ENCODE measurements around the gene ACHE. TPM values are rescaled to one million over a fixed set of nuclear protein-coding genes. Genes with fewer than 3 reads are reported as not detected.

Gene ACHE
- total RNA-seq, 4 donors from 2014 or later, result 6.7 to 55.9 (median 14.5) TPM

GRCh38 chr7:100864263-100864845 is 31.3 kb downstream of the ACHE start:
- intact Hi-C loops (cut with DNase I; ENCODE audit: low total_unique reads), result no loop called here
- H3K36me3 ChIP-seq, result no peaks in the 10 kb centered on the region
- no peak for DNase-seq

DNA sequence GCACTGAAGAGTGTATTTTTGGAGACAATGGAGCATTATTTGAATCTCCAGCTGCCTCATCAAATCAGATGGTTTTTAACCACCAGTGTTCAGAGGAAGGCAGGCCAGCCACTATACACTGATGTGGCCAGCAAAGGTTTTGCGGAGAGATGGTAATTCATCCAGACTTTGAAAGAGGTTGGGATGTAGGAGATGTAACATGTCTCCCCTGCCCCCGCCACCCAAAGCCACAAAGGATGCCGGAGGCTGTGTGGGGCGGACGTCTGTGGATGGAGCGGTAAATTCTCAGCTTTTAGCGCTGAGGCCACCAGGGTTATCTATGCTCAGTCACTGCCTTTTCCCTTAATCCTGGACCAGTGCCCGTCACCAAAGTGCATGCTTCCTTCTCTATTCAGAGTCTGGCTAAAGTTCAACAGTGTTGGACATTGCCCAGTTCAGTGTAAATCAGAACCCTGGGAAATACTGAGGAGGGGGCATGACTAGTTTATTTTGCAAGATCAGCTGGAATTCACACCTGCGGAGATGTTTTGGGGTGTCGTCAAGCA is 32.2 kb downstream of the ACHE start:
- DNase-seq, result no peak
- intact Hi-C loops (cut with DNase I; ENCODE audit: low total_unique reads), result no loop called here
- H3K27ac ChIP-seq, result no peak overlapping the region

More at GRCh38 chr7:100864263-100864845, 31.3 kb downstream of the ACHE start:
- H3K27me3 ChIP-seq, result no peaks in the 10 kb centered on the region
- H3K9me3 ChIP-seq, result no peaks in the 10 kb centered on the region
- TF ChIP-seq, protein P1, sequence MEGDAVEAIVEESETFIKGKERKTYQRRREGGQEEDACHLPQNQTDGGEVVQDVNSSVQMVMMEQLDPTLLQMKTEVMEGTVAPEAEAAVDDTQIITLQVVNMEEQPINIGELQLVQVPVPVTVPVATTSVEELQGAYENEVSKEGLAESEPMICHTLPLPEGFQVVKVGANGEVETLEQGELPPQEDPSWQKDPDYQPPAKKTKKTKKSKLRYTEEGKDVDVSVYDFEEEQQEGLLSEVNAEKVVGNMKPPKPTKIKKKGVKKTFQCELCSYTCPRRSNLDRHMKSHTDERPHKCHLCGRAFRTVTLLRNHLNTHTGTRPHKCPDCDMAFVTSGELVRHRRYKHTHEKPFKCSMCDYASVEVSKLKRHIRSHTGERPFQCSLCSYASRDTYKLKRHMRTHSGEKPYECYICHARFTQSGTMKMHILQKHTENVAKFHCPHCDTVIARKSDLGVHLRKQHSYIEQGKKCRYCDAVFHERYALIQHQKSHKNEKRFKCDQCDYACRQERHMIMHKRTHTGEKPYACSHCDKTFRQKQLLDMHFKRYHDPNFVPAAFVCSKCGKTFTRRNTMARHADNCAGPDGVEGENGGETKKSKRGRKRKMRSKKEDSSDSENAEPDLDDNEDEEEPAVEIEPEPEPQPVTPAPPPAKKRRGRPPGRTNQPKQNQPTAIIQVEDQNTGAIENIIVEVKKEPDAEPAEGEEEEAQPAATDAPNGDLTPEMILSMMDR (IDR thresholded peaks at IDR 0.05), result no peak
- no peak for TF ChIP-seq POLR2A (IDR thresholded peaks at IDR 0.05)
- H3K27ac ChIP-seq, result no peak overlapping the region
- H3K4me3 ChIP-seq, result no peak overlapping the region
- peaks cover 0 to 25% of the 10 kb centered on the region in 2 donors for H3K4me1 ChIP-seq

DNA sequence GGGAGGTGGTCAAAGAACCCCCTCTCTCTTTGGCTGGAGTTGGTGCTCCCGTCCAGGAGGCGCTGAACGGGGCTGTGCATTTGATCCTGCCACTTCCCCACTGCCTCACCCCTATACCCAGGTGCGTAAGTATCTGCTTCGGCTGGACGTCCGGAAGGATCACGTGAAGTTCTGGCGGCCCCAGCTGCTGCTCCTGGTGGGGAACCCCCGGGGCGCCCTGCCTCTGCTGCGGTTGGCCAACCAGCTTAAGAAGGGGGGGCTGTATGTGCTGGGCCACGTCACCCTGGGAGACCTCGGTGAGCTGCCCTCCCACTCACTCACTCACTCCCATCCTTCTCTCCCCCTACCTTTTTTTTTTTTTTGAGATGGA is 34.1 kb downstream of the ACHE start:
- intact Hi-C loops (cut with DNase I; ENCODE audit: low total_unique reads), result no loop called here
- Histone ChIP-seq H3K27me3 (no peaks in the 10 kb centered on the region), H3K27ac (no peak overlapping the region), H3K9me3 (no peaks in the 10 kb centered on the region), H3K4me3 (no peak overlapping the region), H3K36me3 (no peaks in the 10 kb centered on the region), H3K4me1 (peaks cover 0 to 12% of the 10 kb centered on the region in 2 donors)
- no peak for DNase-seq
- TF ChIP-seq POLR2A (IDR thresholded peaks at IDR 0.05), result no peak
- TF ChIP-seq, protein P1 (IDR thresholded peaks at IDR 0.05), result no peak

More for the DNA sequence above, 32.2 kb downstream of the ACHE start:
- no peaks in the 10 kb centered on the region for H3K27me3 ChIP-seq
- H3K4me3 ChIP-seq, result no peak overlapping the region
- no peaks in the 10 kb centered on the region for H3K9me3 ChIP-seq
- TF ChIP-seq, protein P1 (IDR thresholded peaks at IDR 0.05), result no peak
- TF ChIP-seq POLR2A (IDR thresholded peaks at IDR 0.05), result no peak
- H3K4me1 ChIP-seq, result peaks cover 0 to 20% of the 10 kb centered on the region in 2 donors
- H3K36me3 ChIP-seq, result no peaks in the 10 kb centered on the region

DNA sequence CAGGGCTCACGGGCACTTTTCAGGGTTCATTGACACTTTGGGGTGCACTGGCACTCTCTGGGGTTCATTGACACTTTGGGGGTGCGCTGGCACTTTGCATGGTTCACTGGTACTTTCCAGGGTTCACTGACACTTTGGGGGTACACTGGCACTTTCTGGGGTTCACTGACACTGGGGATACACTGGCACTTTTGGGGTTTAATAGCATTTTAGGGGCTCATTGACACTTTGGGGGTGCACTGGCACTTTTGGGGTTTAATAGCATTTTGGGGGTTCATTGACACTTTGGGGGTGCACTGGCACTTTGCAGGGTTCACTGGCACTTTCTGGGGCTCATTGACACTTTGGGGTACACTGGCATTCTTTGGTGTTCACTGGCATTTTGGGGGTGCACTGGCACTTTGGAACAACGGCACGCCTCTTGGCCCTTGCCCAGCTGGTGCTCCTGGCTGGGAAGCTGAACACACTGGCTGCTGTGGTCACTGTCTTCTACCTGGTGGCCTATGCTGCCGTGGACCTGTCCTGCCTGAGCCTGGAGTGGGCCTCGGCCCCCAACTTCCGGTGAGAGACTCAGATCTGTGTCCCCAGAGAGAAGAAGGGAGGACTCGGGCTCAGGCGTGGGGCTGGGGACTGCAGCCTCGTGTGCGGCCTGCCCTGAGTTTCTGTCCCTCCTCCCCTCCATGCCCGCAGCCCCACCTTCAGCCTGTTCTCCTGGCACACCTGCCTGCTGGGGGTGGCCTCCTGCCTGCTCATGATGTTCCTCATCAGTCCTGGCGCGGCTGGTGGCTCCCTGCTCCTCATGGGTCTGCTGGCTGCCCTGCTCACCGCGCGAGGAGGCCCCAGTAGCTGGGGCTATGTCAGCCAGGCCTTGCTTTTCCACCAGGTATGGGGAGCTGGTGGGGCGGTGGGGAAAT is 34.7 kb downstream of the ACHE start:
- no peak for TF ChIP-seq POLR2A (IDR thresholded peaks at IDR 0.05)
- TF ChIP-seq, protein P1 (IDR thresholded peaks at IDR 0.05), result no peak
- no peaks in the 10 kb centered on the region for H3K36me3 ChIP-seq
- no peak for DNase-seq
- H3K4me1 ChIP-seq, result peaks cover 0 to 6% of the 10 kb centered on the region in 2 donors
- no peak overlapping the region for H3K4me3 ChIP-seq
- intact Hi-C loops (cut with DNase I; ENCODE audit: low total_unique reads), result no loop called here
- H3K9me3 ChIP-seq, result no peaks in the 10 kb centered on the region
- H3K27ac ChIP-seq, result peak overlapping the region in 1 of 2 donors; percentile 6
- no peaks in the 10 kb centered on the region for H3K27me3 ChIP-seq

GRCh38 chr7:100859856-100860255 is 35.8 kb downstream of the ACHE start:
- Histone ChIP-seq H3K4me3 (no peak overlapping the region), H3K27ac (no peak overlapping the region), H3K36me3 (no peaks in the 10 kb centered on the region), H3K27me3 (no peaks in the 10 kb centered on the region), H3K4me1 (no peaks in the 10 kb centered on the region), H3K9me3 (no peaks in the 10 kb centered on the region)
- DNase-seq, result no peak
- TF ChIP-seq POLR2A (IDR thresholded peaks at IDR 0.05), result no peak
- TF ChIP-seq, protein P1 (IDR thresholded peaks at IDR 0.05), result no peak
- intact Hi-C loops (cut with DNase I; ENCODE audit: low total_unique reads), result no loop called here
